Panc1 (cell line): Measurements from ENCODE around the gene SYN1.

ENCODE experiments used
- CTCF ChIP-seq: fragments of 450-650 bp; IDR thresholded peaks from 2 replicates; pipeline ENCODE4 v1.5.1; 2017; ENCODE audit warnings: mild to moderate bottlenecking
- POLR2AphosphoS5 ChIP-seq: IDR thresholded peaks from 2 replicates; pipeline ENCODE4 v1.6.1; 2012; ENCODE audit warnings: mild to moderate bottlenecking, low read depth, low read length, moderate library complexity
- REST ChIP-seq, 2 experiments: IDR thresholded peaks; 2 replicates each; pipeline ENCODE4 v1.6.1; 2011 to 2012; ENCODE audit warnings: low read depth in 2 of 2, control low read depth in 1 of 2, low read length in 1 of 2, mild to moderate bottlenecking in 1 of 2, moderate library complexity in 1 of 2; ENCODE audit not compliant: insufficient read depth in 1 of 2

- TF ChIP-seq CTCF: no peak
- TF ChIP-seq REST (IDR thresholded peaks at IDR 0.05; ENCODE audit: insufficient read depth in 1 of 2, low read depth in 2 of 2, low read length in 1 of 2): no peak
- TF ChIP-seq POLR2AphosphoS5: no peak
These were observed 7.2 kb downstream of the SYN1 start for GRCh38 chrX:47612418-47612817.
